Stimulated activated CD8-positive, alpha-beta memory T cell treated with anti-CD3 and anti-CD28 coated beads, Interleukin-12 subunit alpha, Interleukin-12 subunit beta, amount 100 ng/mL, for 4 hours (primary cell): ENCODE measurements around the gene MYO15B.

Experiments
- DNase-seq: peaks from one replicate; pipeline ENCODE4 v3.0.0-alpha.2; 2020; ENCODE audit warnings: low read depth

Gene MYO15B

DNA sequence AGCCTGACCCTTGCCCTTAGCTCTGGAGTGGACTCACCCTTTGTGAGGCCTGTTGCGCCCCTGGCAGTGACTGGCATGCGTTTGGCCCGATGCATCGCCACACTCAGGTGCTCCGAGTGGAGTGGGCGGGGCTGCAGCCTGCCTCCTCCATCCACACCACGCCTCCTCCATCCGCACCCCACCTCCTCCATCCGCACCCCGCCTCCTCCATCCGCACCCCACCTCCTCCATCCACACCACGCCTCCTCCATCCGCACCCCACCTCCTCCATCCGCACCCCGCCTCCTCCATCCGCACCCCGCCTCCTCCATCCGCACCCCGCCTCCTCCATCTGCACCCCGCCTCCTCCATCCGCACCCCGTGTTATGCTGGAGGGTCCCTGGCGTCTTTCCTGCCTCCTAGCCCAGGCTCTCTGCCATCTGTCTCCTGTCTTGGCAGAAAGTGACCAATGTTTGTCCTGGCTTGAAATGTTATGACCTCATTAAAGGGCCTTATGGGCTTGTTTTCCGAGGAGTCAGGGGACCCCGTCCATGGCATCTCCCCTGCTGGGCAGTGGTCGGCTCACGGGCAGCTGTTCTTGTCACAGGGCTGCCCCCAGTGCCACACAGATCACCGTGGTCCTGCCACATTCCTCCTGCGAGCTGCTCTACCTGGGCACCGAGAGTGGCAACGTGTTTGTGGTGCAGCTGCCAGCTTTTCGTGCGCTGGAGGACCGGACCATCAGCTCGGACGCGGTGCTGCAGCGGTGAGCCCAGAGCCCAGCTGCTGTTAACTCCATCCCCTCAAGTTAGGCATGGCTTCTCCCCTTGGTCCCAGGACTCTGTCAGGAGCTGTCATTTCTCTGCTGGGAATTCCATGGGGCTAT lies 28.7 kb upstream of the MYO15B start:
- DNase-seq, result no peak

DNA sequence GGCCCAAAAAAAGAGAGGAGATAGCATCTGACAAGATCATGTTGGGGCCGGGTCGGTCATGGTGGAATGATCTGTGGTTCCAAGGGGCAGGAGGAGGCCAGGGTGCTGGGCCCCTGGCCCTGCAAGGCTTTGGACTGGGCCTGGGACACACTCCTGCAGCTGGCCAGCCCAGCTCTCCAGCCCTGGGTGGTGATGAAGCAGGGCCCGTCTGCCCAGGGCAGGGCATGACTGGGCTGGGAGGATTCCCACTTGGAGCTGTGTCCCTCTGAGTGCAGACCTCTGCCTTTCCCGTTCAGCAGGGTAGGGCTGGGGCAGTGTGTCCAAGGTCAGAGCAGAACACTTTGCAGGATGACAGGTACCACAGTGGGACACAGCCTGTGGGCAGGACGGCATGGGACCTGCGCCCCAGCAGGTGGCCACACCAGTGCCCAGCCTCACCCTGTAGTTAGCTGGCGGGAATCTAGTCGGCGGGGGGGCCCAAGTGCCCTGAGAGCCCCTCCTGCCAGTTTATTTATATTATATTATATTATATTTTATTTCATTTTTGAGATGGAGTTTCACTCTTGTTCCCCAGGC lies 27.6 kb upstream of the MYO15B start:
- no peak for DNase-seq

DNA sequence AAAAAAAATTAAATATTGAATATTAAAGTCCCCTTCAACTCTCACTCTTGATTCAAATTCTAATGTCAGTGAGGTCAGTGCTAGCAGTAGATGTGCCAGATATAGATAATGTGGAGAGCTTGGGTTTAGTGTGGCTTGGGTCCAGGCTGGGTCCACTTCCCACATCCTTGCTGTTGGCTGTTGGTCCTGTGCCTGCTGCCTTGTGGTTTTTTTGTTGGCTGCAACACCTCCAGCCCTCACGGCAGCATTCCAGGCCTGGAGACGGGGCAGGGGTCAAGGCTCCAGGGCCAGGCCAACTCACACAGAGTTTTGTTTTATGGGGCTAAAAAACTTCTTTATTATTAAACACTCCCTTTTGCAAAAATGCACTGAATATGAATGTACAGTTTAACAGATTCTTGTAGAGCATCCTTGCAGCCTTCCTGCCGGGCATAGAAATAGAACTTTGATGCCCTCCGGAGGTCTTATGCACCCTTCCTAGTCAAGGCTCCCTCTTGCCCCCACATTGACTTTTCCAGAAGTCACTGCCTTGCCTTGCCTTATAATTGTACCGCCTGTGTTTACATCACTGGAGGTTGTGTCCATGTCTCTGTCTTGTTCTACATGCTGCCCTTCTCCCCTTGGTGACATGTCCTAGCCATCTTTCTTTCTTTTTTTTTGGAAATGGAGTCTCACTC lies 25.5 kb upstream of the MYO15B start:
- no peak for DNase-seq

DNA sequence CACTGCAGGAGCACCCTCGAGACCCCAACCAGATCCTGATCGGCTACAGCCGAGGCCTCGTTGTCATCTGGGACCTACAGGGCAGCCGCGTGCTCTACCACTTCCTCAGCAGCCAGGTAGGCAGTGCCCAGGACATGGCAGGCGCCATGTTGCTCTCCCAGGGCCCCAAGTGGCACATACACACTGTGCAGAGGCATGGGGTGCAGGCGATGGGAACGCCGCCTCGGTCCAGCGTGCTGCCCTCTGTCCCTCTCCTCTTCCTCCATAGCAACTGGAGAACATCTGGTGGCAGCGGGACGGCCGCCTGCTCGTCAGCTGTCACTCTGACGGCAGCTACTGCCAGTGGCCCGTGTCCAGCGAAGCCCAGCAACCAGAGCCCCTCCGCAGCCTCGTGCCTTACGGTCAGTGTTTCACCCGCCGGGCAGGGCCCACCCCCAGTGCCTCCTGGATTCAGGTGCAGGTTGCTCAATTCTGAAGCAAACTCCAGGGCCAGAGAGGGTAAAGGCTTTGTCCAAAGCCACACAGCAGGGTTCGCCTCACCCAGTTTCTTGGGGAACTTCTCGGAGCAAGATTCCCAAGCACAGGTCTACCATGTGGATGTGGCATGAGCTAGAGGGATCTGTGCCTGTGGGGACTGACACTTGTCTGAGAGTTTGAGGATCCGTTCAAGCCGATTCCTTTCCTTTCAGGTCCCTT lies 24.4 kb upstream of the MYO15B start:
- no peak for DNase-seq

DNA sequence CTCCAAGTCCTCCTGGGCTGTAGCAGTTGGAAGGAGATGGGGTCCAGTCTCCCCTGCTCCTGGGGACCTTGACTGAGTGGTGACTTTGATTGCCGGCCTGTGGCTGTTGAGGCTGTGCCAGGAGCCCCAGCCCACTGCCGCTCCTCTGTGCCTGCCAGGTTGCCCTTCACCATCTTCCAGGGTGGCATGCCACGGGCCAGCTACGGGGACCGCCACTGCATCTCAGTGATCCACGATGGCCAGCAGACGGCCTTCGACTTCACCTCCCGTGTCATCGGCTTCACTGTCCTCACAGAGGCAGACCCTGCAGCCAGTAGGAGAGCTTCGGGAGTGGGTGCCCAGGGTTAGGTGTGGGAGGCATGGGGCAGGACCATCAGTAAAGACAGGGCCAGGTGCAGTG lies 23.4 kb upstream of the MYO15B start:
- no peak for DNase-seq

DNA sequence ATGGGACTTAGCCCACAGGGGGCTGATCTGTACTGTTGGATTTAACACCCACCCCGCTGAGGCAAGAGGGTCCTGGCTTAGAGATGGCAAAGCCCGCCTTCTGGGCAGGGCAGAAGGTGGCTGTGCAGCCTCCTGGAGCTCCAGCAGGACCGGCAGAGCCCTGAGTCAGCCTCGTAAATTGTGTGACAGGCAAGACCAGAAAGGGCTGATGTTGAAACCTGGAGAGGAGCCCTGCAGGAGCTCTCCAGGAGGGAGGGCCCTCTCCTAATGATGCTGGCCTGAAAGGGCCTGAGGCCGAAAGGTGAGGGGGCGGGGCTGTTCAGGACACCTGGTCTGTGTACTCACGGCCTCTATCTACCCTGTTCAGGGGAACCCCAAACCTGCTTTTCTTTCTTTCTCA lies 22.5 kb upstream of the MYO15B start:
- DNase-seq, result no peak

DNA sequence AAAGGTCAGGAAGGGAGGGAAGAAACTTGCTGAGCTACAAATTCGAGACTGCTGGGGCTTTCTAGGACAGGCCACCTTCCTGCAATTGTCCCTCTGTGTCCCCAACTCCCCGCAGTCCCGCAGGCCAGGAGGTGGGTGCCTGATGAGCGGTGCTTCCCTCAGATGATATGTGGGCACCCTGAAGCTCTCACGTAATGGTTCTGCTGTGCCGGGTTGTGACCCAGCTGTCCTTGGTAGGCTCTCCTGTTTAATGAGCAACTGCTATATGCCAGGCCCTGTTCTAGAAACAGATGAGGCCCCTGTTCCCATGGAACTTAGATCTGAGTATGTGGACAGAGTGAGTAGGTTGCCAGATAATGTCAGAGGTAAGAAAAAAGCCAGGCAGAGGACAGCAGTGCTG lies 22.0 kb upstream of the MYO15B start:
- no peak for DNase-seq

DNA sequence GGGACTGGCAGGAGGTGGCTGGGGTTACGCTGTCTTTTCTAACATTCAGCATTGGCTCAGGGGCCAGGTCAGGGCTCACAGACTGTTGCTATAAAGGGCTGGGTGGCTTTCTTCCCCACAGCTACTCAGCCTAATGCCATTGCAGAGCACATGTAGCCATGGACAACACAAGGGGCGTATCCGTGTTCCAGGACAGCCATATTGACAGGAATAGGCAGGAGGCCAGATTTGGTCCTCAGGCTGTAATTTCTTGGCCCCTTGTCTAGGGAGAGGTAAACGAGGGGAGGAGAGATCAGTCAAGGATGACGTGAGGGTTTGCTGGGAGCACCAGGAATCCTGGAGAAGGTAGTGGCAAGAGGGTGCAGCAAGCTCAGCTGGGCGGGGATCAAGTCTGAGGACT lies 21.2 kb upstream of the MYO15B start:
- no peak for DNase-seq

DNA sequence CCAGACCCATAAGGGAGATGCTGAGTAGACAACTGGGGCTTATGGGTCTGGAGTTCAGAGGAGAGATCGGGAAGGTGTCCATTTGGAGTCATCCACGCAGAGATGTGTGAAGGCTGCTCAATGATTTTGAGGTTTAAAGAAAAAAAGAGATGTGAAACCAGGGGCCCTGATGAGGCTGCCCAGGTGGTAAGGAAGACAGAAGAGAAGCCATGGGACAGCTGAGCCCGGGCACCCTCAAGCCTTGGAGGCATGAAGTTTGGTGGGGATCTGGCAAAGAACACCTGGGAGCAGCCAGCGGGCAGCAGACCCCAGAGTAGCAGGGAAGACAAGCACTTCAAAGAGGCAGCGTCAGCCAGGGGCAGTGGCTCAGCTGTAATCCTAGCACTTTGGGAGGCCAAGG lies 20.8 kb upstream of the MYO15B start:
- no peak for DNase-seq

DNA sequence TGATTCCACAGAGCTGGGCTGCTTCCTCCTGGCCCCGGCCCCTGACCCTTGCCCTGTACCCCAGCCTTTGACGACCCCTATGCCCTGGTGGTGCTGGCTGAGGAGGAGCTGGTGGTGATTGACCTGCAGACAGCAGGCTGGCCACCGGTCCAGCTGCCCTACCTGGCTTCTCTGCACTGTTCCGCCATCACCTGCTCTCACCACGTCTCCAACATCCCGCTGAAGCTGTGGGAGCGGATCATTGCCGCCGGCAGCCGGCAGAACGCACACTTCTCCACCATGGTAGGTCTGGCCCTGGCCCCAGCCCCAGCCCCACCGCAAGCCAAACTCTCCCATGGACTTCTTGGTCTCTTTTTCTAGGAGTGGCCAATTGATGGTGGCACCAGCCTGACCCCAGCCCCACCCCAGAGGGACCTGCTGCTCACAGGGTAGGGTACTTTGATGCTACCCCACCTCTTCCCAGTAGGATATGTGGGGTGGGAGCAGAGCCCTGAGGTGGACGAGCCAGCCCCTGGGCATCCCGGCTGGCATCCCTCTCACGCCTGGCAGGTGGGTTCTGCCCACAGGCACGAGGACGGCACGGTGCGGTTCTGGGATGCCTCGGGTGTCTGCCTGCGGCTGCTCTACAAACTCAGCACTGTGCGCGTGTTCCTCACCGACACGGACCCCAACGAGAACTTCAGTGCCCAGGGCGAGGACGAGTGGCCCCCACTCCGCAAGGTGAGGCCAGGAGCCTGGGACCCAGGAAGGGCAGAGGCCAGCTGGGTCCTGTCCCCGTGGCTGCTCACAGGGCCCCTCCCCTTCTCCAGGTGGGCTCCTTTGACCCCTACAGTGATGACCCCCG lies 19.0 kb upstream of the MYO15B start:
- DNase-seq, result no peak

DNA sequence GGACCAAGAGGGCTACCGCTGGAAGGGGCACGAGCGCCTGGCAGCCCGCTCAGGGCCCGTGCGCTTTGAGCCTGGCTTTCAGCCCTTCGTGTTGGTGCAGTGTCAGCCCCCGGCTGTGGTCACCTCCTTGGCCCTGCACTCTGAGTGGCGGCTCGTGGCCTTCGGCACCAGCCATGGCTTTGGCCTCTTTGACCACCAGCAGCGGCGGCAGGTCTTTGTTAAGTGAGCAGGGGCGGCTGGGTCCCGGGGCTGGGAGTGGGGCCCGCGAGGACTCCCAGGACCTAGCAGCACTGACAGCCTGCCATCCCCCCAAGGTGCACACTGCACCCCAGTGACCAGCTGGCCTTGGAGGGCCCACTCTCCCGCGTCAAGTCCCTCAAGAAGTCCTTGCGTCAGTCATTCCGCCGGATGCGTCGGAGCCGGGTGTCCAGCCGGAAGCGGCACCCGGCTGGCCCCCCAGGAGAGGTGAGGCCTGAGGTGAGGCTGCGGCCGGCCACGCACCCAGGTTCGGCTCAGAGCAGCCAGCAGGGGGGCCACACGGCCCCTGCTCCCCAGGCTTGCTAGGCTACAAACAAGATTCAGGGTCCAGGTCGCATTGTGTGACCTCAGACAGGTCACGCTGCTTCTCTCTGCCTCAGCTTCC lies 17.4 kb upstream of the MYO15B start:
- DNase-seq, result no peak

DNA sequence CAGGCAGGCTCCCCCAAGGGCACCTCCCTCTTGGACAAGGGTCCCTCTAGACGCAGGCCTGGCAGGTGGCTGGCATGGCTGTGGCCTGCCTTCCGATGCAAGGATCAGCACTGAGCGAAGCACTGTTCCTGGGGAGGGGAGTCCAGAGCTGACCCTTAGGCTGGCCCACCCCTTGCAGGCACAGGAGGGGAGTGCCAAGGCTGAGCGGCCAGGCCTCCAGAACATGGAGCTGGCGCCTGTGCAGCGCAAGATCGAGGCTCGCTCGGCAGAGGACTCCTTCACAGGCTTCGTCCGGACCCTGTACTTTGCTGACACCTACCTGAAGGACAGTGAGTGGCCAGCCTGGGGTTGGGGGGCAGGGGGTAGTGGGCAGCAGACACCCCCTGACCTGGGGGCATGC lies 16.8 kb upstream of the MYO15B start:
- no peak for DNase-seq

DNA sequence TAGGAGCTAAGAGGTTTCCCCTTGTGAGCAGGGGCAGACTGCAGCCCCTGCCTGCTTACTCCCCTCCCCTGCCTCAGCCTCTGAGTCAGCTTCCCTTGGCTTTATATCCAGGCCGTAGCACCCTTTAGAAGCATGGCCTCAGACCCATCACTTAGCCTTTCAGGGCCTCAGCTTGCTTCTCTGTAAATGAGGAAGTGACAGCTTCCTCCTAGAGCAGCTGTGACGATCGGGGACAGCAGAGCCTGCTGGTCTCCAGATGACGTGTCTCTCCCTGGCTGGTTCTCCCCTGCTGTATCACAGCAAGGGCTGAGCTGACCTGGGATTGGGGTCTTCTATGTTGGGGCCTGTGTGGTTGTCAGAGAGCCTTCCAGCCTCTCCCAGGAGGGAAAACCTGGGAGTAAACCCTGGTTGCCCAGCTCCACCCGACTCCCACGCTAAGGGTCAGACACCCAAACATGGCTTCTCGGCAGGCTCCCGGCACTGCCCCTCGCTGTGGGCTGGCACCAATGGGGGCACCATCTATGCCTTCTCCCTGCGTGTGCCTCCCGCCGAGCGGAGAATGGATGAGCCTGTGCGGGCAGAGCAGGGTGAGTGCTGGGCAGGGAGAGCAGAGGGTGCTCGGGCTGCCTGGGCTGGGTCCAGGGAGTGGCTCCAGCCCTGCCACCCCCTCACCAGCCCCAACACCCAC lies 16.3 kb upstream of the MYO15B start:
- no peak for DNase-seq

DNA sequence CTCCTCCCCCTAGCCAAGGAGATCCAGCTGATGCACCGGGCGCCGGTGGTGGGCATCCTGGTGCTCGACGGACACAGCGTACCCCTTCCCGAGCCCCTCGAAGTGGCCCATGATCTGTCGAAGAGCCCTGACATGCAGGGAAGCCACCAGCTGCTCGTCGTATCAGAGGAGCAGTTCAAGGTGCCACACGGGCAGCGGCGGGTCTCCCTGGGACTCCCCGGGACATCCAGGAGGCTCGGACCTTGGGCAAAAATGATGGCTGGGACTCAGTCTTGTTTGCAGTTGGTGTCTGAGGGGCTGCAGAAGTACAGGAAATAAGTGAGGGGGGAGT lies 15.8 kb upstream of the MYO15B start:
- DNase-seq, result no peak

DNA sequence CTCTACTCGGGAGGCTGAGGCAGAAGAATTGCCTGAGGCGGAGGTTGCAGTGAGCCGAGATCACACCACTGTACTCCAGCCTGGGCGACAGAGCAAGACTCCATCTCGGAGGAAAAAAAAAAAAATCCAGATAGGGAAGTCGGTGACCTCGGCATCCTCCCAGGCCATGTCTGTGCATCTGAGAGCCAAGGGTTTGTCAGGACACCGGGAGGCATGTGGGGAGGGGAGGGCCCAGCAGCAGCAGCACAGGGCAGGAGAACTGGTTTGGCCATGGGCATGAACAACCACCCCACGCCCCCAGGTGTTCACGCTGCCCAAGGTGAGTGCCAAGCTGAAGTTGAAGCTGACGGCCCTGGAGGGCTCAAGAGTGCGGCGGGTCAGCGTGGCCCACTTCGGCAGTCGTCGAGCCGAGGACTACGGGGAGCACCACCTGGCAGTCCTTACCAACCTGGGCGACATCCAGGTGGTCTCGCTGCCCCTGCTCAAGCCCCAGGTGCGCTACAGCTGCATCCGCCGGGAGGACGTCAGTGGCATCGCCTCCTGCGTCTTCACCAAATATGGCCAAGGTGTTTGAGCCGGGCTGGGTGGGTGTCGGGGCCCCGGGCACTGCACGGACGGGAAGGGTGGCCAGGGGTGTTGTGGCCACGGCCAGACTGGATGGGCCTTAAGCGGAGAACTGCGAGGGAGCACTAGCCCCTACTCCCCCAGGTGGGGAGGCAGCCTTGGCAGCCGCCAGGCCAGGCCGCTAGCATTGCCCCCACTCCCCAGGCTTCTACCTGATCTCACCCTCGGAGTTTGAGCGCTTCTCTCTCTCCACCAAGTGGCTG lies 14.7 kb upstream of the MYO15B start:
- no peak for DNase-seq

DNA sequence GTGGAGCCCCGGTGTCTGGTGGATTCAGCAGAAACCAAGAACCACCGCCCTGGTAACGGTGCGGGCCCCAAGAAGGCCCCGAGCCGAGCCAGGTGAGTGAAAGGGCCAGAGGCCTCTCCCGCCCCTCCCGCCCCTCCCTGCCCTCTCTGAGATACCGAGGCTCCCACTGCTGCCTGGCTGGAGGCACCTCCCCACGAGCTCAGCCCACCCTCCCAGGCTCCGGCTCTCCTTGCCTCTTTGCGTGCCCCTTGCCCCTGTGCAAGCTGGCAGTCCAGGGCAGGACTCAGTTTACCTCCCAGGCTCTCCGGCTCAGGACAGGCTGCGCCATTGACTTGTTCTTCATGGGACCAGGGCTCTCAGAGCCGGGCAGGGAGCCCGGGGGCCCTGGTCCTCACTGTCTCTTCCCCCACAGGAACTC lies 14.1 kb upstream of the MYO15B start:
- no peak for DNase-seq

DNA sequence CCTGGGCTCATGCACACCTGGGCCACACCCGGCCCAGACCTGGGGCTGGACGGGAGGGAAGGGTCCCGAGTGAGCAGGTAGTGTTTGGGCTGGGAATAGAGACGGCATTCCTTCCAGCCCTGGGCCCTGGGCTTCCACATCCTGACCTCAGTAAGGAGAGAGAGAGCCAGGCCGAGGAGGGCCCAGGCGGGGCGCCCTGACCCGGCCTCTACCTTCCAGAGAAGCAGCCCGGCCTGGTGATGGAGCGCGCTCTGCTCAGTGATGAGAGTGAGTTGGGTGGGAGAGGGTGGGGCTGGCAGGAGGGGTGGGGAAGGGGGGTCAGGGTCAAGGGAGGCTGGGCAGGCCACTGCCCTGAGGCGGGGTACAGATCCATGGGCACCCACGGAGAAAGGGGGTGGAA lies 13.6 kb upstream of the MYO15B start:
- DNase-seq, result no peak

DNA sequence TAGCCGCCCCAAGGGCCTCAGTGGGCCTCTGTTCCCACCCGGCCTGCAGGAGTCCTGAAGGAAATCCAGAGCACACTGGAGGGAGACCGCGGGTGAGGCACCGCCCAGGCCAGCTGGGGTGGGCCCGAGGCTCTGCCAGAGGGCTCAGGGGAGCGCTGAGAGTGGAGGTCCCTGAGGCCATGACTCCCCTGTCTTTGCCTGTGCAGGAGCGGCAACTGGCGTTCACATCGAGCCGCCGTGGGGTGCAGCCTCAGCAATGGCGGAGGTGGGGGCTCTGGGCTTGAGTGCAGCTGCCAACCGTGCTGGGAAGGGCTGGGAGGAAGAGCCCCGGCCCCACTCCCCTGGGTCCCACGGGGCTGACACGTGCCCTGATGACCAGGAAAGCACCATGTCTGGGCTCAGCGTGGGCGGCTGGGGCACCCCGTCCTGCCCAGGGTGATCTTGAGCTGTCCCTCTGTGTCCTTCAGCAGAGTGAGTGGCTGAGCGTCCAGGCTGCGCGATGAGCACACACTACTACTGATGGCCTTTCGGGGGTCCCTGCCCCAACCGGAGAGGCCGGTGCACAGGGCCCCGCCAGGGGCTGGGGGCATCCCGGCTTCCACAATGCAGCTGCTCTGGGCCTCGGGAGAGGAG lies 13.1 kb upstream of the MYO15B start:
- no peak for DNase-seq

DNA sequence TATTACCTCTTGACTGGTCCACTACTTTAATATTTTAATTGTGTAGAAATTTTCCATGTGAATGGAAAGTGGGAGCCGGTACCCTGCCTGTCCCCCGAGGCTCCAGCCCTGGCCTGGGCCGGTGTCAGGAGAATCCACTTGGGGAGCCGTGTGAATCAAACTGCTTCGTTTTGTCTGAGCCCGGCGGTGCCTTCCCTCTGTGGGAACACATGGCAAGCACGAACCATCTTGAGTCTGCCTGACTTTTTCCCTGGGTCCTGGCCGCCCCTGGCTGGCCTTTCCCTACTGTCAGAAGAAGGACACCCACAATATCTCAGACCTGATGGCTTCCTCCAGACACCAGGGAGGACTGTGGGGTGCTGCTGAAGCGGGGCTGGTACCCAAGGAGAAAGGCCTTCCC lies 12.4 kb upstream of the MYO15B start:
- no peak for DNase-seq

DNA sequence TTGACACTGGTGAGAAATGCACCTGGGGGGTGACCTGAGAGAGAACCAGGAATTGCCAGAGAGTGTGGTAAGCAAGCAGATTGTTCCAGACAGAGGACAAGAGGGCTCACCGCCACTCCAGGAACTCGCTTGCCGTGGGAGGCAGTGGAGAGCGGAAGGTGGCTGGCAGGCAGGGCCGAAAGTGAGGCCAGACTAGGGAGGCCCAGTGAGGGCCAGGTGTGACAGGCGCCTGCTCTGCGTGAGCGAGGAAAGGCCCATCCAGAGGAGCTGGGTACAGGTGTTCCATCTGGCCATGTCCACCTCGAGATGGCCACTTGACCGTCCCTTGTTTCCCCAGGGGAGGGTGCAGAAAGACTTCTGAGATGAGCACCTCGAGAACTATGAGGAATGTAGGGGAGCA lies 11.9 kb upstream of the MYO15B start:
- no peak for DNase-seq
